Measurements from ENCODE around the gene SPATA21.
"Not testable (repeated sequence)": the region's sequence is repeated elsewhere in the genome, so short reads cannot be mapped to it uniquely, and the experiment has no call there.

Gene SPATA21

DNA sequence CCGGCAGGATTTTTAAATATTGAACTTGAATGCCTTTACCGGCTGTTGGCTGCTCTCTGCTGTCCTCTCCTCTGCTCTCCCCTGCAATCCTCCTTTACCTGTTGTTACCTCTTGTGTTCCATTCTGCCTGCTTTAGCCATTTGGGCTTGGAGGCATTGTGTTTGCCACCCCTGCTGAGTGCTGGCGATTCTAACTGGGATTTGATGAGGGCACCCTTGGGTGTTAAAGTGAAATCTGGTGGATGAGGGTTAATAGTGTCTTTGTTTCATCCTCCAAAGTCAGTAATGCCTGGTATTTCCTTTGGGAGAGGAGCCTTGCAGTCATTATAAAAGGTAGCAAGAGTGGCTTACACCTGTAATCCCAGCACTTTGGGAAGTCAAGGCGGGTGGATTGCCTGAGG, 60.3 kb downstream of the SPATA21 start:
- no peak for DNase-seq

DNA sequence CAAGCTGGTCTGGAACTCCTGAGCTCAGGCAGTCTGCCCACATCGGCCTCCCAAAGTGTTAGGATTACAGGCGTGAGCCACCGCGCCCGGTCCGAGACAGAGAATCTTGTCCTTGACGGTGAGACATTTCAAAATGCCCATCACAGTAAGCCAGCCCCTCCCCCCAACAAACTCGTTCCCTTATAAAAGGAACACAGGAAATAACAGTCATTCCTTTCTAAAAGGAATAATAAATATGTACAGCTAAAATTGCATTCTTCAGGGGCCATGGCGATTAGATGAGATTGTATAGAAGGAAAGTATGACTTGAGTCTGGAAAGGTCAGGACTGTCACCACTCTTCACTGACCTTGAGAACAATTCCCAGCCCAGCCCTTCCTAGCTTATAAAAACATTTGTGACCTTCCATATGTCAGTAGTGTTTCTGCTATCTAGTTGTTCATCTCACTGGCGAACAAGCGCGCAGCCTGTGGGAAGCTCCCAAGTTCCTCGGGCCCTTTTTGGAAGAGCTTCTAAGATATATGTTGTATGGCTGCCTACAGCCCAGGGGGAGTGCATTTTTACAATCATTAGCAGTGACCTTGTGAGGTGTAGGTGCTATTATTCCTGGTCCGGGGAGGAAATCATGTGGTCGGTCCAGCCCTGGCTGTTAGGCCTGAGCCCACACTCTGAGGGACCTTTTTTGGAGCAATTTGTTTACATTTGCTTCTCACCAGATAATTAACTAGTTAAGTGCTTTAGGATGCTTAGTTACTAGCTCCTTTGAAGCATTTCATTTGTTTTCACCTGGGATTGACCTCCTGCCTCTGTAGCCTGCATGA, 61.5 kb downstream of the SPATA21 start:
- DNase-seq: no peak

DNA sequence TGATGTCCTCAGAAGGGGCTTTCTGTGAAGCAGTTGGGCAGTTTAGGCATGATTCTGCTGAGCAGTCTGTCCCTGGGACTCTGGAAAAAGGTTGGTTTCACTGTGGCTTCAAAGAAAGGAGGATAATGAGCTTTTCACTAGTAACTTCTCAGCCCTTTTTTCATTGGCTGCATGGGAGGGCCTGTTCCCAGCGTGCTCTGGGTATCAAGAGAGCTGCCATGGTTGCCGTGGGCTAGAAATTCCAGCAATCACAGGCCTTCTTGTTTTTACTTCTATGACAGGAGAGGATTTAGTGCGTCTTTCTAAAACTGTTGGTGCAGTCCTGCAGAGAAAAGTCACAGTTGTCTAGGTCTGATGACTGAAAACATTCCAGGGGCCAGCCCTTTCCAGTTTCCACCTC, 63.0 kb downstream of the SPATA21 start:
- no peak for DNase-seq

DNA sequence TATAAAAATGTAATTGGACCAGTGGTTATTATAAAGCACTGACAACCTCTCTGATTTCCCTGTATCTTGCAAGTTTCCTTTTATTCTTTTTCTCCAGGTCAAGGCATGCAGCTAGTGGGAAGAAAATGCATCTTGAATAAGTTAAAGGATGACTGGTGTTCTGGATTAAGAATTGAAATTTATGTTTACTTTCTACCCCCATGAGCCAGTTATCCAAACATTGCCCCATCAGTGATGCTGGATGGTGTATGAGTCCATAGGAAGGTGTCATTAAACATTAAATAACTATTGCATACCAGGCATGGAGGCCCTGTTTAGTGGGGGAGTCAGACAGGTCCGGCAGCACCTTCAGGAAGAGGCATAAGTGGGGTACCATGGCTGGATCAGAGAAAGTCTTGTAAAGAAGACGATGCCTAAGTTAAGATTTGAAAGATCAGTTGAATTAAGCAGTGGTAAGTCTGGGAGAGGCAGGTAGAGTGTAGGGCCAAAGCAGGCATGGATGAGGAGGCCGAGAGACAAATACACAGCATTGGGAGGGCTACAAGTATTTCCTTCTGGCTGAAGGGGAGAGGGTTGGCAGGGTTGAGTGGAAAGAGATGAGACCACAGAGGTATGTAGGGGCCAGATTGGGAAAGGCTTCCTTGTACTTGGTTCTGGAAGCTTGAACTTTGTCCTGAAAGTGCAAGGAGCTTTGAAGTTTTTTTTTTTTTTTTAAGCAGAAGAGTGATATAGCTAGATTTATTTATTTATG, 64.5 kb downstream of the SPATA21 start:
- DNase-seq: no peak

DNA sequence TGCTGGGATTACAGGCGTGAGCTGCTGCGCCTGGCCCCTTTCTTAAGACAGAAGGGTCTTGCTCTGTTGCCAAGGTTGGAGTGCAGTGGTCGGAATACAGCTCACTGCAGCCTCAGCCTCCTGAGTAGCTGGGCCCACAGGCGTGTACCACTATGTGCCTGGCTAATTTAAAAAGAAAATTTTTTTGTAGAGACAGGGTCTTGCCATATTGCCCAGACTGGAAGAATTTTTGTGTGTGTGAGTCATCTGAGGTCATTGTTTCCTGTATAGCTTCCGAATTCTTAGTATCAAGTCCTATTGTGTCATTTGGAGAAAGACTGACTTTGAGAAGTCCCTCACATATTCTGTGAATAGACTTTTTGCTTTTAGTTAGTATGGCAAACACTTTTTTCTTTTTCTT, 65.5 kb downstream of the SPATA21 start:
- no peak for DNase-seq

DNA sequence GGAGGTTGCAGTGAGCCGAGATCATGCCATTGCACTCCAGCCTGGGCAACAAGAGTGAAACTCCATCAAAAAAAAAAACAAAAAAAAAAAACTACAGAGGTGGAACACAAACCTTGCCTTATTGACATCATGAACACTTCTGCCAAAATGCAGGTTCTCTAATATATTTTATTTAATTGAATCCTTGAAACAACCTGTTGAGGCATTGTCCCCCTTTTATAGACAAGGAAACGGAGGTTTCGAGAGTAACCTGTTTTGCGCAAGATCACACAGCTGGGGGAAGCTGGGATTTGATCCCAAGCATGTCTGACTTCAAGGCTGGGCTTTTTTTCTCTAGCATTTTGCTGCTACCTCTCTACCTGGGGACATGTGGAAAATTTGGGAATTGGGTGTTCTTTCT, 67.4 kb downstream of the SPATA21 start:
- no peak for DNase-seq

DNA sequence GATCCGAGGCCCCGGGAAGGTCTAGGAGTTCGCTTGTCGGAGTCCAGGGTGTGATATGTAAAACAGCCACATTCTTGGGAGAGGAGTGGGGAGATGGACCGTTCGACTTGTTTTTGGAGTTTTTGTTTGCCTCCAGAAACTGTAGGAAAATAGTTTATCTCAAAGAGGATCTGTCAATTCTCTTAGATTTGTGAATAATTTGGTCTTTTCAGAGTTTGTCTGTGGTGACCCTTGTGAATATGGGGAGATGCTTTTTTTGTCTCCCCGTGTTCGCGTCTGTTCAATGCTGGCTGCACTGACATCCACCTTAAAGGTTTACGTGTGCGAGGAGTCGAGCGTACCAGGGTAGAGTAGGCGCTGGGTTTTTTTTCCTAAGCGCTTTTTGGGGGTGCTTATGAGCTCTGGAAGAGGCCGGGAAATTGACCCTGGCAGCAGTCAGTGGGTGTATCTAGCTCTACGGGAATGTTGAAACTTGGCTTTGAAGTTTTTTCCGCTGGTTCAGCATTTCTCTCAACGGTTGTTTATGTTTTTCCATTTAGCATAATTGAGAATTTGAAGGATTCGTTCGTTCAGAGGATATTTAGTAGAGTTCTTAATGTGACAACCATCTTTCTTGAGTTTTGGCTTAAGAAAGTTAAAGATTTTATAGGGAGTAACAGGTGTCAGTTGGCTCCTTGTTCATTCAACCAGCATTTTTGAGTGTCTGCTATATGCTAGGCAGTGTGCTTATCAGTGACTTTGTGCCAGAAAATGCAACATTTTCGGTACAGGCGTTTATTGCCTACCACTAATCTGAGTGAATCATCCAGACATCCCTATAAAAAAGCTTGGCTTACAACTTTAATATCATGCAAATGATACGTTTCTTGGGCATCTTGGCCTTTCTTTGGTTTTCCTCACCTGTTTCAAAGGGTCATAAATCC, 69.0 kb downstream of the SPATA21 start:
- no peak for DNase-seq

DNA sequence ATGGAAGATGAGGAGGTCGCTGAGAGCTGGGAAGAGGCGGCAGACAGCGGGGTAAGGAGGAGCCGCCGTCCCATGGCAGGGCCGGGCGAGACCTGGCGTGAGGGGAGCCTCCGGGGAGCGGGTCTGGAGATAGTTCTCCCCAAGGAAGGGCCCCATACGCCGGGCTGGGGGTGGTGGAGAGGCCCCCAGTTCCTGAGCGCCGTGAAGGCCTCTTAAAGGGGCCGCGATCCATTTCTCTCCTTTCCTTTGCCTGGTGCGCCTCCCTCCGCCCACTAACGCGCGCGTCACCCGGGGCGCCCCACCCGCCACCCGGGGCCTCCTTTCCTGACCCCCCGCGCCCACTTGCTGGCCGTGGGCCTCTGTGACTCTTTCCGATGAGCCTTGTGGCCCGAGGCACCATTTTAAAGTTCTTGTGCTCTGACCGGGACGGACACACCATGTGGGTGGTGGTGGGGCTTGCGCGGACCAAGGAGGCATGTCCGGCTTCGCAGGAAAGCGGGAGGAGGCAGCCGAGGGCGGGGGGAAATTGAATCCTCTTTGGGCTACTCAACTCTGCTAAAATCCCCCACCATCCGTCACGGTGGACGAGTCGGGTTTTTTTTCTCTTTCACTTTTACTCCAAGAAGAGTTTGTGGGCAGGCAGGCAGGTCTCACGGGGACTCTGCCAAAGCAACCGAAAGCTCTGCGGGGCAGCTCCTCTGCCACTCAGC, 69.8 kb downstream of the SPATA21 start:
- peak; percentile 79 for DNase-seq

DNA sequence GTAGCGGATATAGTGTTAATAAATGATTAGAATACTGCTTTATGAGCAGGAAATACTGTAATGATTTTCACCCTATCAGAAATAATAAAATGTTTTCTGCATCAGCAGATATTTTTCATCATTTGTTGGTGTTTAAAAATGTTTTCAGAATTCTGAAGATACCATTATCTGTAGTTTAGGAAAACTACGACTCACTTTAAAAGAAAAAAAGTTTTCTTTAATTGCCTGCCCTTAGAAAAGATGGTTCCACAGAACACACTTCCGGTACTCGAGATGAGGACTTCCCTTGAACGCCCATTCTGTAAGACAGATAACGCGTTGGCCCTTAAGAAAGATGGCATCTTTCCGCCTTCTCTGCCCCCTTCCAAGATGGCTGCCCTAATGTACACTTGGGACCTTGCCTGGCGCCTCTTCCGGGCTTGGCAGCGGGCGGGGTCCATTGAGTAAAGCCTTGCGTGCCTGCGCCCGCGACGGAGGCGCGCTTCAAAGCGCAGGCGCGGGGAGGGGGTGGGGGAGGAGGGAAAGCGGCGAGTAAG, 70.4 kb downstream of the SPATA21 start, which contains the start of gene SZRD1:
TSS of gene SZRD1 (plus strand) at position 521 of the 536 bp plus-strand sequence. CDS start 16 bp downstream, outside the sequence.
- DNase-seq: peak; percentile 95

DNA sequence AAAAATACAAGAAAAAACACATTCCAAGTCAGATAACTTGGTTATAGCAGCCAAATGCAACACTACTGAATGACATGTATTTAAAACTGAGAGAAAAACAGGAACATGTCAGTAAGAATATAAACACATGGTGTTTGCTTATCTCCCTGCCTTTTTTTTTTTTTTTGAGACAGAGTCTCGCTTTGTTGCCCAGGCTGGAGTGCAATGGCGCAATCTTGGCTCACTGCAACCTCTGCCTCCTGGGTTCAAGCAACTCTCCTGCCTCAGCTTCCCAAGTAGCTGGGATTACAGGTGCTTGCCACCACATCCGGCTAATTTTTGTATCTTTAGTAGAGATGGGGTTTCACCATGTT, 72.1 kb downstream of the SPATA21 start:
- not testable (repeated sequence) for DNase-seq

DNA sequence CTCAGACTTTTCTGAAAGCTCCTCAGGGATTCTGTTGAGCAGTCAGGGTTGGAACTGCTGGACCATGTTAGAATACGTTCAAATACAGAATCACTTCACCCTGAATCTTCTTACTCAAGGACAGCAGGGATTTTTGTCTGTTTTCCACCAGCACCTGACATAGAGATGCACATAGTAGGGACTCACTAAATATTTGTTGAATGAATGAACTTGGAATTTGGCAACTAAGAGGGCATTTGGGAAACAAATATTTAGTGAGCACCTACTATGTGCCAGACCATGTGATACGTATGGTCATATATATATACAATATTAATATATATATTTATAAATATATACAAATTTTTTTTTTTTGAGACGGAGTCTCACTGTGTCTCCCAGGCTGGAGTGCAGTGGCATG, 80.4 kb downstream of the SPATA21 start:
- no peak for DNase-seq

DNA sequence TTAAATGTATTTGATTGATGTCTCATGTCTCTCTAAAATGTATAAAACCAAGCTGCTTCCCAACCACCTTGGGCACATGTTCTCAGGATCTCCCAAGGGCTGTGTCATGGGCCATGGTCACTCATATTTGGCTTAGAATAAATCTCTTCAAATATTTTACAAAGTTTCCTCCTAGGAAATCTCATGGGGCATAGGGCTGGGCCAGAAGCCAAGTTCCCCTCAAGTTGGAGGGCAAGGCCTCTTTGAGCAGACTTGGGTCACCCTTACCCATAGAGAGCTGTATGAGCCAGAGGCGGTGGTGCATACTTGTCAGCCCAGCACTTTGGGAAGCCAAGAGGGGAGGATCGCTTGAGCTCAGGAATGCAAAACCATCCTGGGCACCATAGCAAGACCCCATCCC, 82.6 kb downstream of the SPATA21 start:
- no peak for DNase-seq

DNA sequence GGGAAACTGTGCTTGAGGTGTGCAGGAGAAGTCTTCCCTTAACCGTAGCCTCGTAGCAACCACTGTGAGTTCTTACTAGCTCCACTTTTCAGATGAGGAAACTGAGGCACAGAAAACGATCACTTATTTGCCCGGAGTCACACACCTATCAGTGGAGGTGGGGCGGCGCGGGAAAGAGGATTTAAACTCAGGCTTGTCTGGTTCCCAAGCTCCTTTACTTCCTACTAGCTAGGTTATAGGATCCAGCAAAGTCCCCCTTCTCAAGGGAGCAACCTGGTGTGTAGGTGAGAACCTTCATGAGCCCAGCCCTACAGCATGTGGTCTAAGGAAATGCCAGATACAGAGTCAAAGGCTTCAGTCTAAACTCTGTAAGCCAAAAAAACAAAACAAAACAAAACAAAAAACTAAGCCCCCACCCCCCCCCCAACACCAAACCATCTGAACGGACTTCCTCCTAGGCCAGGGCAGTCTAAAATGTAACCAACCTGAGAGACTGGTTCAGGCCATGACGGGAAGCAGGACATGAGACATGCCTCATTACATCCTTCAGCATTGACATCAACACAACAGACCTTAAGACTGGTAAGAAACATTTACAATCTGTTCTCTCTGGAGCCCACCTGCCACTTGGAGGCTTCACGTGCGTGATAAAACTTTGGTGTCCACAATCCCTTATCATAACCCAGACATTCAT, 84.2 kb downstream of the SPATA21 start:
- no peak for DNase-seq

DNA sequence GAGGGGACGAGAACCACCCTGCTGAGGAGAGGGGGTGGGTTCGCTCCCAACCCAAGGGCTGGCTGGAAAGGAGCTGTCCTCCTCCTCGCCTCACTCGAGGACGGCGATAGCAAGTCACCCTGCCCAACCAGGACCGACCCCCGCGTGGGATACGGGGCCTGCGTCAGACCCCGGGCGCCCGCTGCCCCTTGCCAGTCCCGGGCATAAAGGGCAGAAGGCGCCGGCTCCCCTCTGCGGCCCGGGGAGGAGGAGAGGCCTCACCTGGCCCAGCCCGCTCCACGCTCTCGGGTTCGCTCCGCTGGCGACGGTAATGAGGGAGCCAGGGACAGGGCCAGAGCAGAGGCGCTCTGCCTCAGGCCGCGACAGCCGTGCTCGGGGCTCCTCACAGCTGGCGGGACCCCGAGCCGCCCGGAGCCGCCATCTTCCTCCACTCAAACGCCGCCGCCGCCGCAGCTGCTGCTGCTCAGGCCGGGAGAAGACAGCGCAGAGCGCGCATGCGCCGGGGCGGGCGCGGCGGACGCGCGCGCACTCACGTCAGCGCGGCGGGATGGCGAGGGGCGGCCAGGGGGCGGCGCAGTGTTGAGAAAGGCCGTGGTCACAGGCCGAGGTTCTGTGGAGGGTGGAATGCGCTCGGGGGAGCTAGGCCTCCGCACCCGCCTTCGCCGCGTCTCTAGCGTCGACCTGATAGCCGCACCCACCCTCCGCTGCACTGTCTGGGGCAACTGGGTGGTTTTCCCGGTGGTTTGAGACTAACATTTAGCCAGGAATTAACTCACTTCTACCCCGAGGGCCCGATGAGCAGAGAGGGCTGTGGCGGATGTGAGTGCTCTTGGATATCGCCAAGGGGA, 85.0 kb downstream of the SPATA21 start, which contains the start of gene FBXO42:
TSS of gene FBXO42 (minus strand) at position 487 of the 848 bp plus-strand sequence. CDS start 37,062 bp downstream, outside the sequence.
- peak; percentile 77 for DNase-seq

DNA sequence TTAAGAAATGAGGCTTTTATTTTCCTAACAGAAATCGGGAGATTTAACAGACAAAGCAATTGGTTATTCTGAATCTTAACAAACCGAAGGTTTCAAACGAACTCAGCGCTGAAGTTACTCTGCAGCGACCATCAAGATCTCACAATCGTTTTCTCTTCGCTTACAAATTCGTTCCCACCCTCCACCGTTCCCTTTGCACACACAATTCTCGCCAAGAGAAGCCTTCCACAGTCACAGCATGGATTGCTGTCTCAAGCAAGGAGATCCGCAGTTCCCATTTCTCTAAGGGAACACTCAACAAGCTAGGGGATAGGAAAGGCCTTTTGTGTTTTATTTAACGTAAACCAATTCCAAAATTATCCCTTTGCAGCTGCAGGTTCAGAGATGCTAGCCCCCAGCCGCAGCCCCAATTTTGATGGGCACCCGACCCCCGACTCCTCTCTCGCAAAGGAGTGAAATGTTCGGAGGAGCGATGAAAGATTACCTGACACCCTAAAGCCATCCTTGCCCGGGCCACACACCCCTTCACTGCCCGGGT, 85.7 kb downstream of the SPATA21 start:
- DNase-seq: no peak

DNA sequence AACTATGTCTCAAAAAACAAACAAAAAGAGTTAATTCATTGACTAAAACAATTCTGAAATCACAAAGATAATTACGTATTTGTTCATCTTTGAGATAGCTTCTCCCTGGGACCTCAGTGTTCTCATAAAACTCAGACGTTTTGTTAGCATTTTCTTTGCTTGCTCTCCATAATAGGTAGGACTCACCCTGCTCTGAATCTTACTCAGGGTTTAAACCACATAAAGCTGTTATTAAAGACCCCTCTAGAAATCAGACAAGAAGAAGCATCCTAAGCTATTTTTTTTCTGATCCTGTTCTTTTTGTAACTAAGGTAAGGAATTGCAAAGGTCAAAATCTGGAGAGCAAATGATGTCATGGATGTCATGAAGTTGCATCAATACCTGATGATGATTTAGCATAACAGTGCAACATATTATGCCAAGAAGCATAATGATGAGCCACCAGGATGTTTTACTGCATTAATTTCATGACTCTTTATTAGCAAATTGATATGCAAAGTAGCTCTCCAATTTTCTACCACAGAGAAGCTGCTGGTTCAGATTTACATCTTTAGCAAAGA, 87.3 kb downstream of the SPATA21 start:
- no peak for DNase-seq
